COLO668 (cell line): Measurements from ENCODE around the gene HADH.
"Not testable (repeated sequence)": the region's sequence is repeated elsewhere in the genome, so short reads cannot be mapped to it uniquely, and the experiment has no call there.

Experiments
- DNase-seq: peaks from one replicate; lab custom pipeline; 2025; ENCODE audit not compliant: unreplicated experiment; lab: John Stamatoyannopoulos, UW

Gene HADH

DNA sequence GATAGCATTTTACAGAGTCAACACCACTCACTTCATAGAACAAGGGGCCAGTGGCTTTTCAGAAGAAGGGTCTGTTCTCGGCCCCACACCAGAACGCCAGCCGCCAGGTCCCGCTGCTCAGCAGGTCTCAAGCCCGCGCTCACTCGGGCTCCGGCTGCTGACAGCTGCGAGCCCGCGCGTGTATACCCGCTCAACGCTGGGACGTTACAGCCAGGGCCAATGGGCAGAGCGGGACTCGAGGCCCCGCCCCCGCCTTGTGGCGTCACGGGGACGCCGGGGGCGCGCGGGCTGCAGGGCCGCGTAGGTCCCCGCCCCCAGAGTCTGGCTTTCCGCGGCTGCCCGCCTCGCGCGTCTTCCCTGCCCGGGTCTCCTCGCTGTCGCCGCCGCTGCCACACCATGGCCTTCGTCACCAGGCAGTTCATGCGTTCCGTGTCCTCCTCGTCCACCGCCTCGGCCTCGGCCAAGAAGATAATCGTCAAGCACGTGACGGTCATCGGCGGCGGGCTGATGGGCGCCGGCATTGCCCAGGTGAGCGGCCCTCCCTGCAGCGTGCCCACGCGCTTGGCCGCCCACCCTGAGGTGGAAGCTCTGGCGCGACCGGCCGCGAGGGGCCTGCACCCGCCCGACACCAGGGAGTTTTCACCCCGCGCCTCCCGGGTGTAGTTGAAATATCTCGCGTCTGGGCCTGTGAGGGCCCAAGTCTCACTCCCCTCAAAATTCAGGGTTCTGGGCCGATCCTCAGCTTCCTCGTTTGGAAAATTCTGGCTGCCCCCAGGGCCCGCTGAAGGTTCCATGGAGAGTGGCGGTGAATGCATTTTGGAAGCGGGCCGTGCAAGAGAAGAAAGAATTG is at the start of gene HADH:
TSS of gene HADH (plus strand) at position 353 of the 850 bp plus-strand sequence. CDS start at position 397, 44 bp downstream.
- peak; percentile 97 for DNase-seq

DNA sequence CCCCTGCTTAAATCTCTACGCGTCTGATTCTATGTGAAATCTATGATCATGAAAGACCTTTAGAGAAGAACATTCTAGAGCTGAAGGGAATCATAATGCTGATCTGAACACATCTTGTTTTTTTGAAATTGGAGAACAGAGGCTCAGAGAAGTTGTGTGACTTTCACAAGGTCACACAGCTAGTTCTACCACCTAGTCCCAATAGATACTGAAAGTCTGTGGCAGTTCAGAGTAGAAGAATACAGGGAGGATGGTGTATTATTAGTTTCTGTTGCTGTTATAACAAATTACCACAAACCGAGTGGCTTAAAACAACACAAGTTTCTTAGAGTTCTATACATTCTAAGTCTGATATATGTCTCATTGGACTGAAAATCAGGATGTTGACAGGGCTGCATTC is 43.9 kb upstream of the HADH start:
- DNase-seq: no peak

- DNase-seq: no peak
Observed at GRCh38 chr4:107950746-107951540, 38.7 kb upstream of the HADH start.

DNA sequence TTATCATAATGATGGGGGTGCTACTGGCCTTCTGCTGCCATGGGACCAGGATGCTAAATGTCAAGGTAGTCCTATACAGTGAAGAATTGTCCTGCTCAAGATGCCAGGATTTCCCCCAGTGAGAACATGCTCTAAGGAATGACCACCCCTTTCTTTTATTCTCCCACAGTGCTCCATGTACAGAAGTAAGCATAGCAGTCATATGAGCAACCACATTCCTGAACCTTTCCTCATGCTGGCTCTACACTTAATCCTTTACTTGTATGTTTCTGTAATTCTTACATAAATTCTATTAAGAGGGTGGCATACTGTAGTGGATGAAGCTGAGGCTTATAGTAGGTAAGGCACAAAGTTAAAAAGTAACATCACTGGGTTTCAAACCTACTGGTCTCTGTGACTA is 38.1 kb upstream of the HADH start:
- no peak for DNase-seq

DNA sequence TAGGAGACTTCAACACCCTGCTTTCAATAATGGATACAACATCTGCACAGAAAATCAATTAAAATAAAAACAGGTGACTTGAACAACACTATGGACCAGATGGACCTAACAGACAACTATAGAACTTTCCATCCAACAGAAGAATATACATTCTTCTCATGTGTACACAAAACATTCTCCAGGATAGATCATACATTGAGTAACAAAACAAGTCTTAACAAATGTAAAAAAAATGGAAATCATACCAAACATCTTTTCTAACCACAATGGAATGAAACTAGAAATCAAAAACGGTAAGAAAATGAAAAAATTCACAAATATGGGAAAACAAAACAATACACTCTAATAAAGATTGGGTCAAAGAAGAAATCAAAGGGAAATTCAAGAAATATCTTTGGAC is 33.7 kb upstream of the HADH start:
- DNase-seq: no peak

- no peak for DNase-seq
Observed at GRCh38 chr4:107966903-107967302, 22.8 kb upstream of the HADH start.

DNA sequence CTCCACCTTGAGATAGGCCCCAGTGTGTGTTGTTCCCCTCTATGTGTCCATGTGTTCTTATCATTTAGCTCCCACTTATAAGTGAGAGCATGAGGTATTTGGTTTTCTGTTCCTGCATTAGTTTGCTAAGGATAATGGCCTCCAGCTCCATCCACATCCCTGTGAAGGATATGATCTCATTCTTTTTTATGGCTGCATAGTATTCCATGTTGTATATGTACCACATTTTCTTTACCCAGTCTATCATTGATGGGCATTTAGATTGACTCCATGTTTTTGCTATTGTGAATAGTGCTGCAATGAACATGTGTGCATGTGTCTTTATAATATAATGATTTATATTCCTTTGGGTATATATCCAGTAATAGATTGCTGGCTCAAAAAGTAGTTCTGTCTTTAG is 22.2 kb upstream of the HADH start:
- DNase-seq: not testable (repeated sequence)

- DNase-seq: not testable (repeated sequence)
Observed at GRCh38 chr4:107967921-107968320, 21.8 kb upstream of the HADH start.

GRCh38 chr4:107970063-107970798 is 19.5 kb upstream of the HADH start:
- no peak for DNase-seq

GRCh38 chr4:107972605-107973004 is 17.1 kb upstream of the HADH start:
- no peak for DNase-seq

- DNase-seq: no peak
Observed at GRCh38 chr4:107974523-107974922, 15.2 kb upstream of the HADH start.

GRCh38 chr4:107977482-107977881 is 12.2 kb upstream of the HADH start:
- DNase-seq: no peak

GRCh38 chr4:107977966-107978705 is 11.6 kb upstream of the HADH start:
- DNase-seq: no peak

- DNase-seq: no peak
Observed at GRCh38 chr4:107978716-107979451, 10.8 kb upstream of the HADH start.

- DNase-seq: no peak
Observed at GRCh38 chr4:107987916-107988762, 1.6 kb upstream of the HADH start.

DNA sequence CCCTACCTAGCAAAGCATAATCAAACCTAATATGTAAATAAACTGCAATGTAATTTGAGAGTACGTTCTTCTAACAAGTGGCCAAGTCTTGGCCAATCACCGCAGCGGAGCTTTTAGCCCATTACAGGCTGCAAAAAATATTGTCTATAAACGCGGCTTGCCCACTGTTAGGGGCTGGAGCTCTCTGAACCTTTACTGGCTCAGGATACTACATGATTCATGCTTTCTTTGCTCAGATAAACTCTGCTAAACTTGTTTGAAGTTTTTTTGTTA is 990 bp upstream of the HADH start:
- no peak for DNase-seq

- DNase-seq: no peak
Observed at GRCh38 chr4:107989162-107989536, 540 bp upstream of the HADH start.

DNA sequence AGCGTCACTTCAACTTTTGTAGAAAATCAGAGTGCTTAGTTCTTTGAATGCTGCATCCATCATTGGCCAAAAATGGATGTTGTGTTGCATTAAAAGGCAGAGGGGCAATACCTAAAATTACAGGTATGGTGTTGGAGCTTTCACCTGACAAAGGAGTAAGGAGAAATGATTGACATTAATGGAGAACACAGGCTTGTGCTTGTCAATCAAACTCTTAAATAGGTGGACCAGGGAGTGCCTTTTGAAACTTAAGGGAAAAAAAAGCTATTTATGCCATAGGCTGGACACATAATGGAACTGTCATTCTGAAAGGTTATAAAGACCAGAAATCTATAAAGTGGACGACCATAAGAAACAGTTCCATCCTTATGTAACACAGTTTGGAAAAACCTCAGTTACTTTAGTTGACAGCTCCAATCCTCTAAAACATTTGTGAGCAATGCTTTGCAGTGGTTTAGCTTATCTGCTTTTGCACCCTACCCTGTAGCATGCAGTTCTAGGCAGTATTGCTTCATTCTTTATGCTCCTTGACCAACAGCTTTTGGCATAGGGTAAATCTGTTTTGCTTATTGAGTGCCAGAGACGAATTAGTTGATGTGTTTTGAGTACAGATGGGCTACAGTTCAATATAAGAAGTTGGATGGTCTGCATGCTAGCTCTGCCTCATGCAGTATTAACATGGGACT is 2.4 kb downstream of the HADH start:
- DNase-seq: no peak

DNA sequence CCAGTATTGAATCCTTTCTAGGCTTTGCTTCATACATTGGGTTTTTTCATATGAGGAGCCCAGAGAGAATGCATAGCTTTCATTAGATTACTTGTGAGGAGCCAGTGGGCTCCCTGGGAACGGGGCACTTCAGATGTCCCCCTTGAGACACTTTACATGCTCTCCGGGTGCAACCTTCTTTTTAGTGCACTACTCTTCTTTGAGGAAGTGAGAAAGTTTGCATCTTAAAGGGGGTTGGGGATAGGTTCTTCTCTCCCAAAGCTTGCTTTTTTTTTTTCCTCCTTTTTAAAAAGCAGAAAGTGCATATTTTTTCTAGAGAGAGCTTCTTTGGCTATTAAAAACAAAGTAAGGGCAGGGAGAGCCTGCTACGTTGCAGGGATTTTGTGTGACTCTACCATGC is 4.3 kb downstream of the HADH start:
- DNase-seq: no peak
